Ovary (tissue), 3 donors: Measurements from ENCODE around the gene GPC4.

Experiments used
- POLR2A ChIP-seq: fragments of 450-650 bp; IDR thresholded peaks from one replicate; pipeline ENCODE4 v1.6.1; 2017; ENCODE audit warnings: antibody characterized with exemption, mild to moderate bottlenecking, moderate library complexity
- TF ChIP-seq, protein P1 (sequence below), 3 donors: fragments of 450-650 bp in 2 of 3; fragments of 200-600 bp in 1 of 3; IDR thresholded peaks; one replicate each; pipeline versions ENCODE4 v1.5.1 to v1.8.0; 2016 to 2022; ENCODE audit warnings: antibody characterized with exemption in 3 of 3, mild to moderate bottlenecking in 1 of 3
- donor health status: DM: no; HTN: no; CAD: no.

DNA sequence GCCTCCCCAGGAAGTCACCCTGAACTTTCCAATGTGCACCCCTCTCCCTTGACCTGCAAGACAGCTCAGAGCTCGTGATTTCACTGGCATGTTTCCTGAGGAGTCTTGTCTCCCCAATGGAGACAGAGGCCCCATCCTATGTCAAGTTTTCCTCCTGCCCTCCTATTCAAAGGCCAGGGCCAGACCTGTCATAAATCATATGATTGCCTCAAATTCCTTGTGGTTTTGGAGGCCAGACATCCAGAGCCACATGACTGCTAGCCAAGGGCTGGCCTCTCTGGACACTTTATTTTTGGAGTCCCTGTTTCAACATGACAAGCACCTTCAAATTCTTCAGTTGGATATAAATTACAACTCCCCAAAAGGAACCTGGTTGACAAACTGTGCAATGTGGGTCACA, 121.2 kb downstream of the GPC4 start:
- TF ChIP-seq POLR2A = no peak
- TF ChIP-seq, protein P1, sequence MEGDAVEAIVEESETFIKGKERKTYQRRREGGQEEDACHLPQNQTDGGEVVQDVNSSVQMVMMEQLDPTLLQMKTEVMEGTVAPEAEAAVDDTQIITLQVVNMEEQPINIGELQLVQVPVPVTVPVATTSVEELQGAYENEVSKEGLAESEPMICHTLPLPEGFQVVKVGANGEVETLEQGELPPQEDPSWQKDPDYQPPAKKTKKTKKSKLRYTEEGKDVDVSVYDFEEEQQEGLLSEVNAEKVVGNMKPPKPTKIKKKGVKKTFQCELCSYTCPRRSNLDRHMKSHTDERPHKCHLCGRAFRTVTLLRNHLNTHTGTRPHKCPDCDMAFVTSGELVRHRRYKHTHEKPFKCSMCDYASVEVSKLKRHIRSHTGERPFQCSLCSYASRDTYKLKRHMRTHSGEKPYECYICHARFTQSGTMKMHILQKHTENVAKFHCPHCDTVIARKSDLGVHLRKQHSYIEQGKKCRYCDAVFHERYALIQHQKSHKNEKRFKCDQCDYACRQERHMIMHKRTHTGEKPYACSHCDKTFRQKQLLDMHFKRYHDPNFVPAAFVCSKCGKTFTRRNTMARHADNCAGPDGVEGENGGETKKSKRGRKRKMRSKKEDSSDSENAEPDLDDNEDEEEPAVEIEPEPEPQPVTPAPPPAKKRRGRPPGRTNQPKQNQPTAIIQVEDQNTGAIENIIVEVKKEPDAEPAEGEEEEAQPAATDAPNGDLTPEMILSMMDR (IDR thresholded peaks at IDR 0.05) = no peak
